Ishikawa (cell line): ENCODE results near the gene MAP4K3.

Experiments used
- CEBPB ChIP-seq: IDR thresholded peaks from 2 replicates; pipeline ENCODE4 v1.6.1; 2012
- CREB1 ChIP-seq: IDR thresholded peaks from 2 replicates; pipeline ENCODE4 v1.6.1; 2012; ENCODE audit warnings: low read depth
- EGR1 ChIP-seq: IDR thresholded peaks from 2 replicates; pipeline ENCODE4 v1.6.1; 2012
- EP300 ChIP-seq: IDR thresholded peaks from 2 replicates; pipeline ENCODE4 v1.6.1; 2012; ENCODE audit warnings: borderline replicate concordance
- FOXM1 ChIP-seq: IDR thresholded peaks from 2 replicates; pipeline ENCODE4 v1.6.1; 2012; ENCODE audit warnings: low read depth, borderline replicate concordance
- NFIC ChIP-seq: IDR thresholded peaks from 2 replicates; pipeline ENCODE4 v1.6.1; 2012
- RAD21 ChIP-seq: IDR thresholded peaks from 2 replicates; pipeline ENCODE4 v1.6.1; 2012; ENCODE audit warnings: low read depth
- TAF1 ChIP-seq: IDR thresholded peaks from 2 replicates; pipeline ENCODE4 v1.6.1; 2012; ENCODE audit warnings: low read depth, mild to moderate bottlenecking
- TCF12 ChIP-seq: IDR thresholded peaks from 2 replicates; pipeline ENCODE4 v1.6.1; 2012; ENCODE audit warnings: low read depth
- TEAD4 ChIP-seq: IDR thresholded peaks from 2 replicates; pipeline ENCODE4 v1.6.1; 2012
- YY1 ChIP-seq: IDR thresholded peaks from 2 replicates; pipeline ENCODE4 v1.6.1; 2012; ENCODE audit warnings: low read depth
- ZBTB7A ChIP-seq: IDR thresholded peaks from 2 replicates; pipeline ENCODE4 v1.6.1; 2012; ENCODE audit warnings: low read depth
- TF ChIP-seq, protein P1 (sequence below): IDR thresholded peaks from 2 replicates; pipeline ENCODE4 v1.6.1; 2012; ENCODE audit warnings: low read depth, mild to moderate bottlenecking
- TF ChIP-seq, protein P2 (sequence below): IDR thresholded peaks from 2 replicates; pipeline ENCODE4 v1.6.1; 2012
- TF ChIP-seq, protein P3 (sequence below): IDR thresholded peaks from 2 replicates; pipeline ENCODE4 v1.6.1; 2012

Gene MAP4K3

DNA sequence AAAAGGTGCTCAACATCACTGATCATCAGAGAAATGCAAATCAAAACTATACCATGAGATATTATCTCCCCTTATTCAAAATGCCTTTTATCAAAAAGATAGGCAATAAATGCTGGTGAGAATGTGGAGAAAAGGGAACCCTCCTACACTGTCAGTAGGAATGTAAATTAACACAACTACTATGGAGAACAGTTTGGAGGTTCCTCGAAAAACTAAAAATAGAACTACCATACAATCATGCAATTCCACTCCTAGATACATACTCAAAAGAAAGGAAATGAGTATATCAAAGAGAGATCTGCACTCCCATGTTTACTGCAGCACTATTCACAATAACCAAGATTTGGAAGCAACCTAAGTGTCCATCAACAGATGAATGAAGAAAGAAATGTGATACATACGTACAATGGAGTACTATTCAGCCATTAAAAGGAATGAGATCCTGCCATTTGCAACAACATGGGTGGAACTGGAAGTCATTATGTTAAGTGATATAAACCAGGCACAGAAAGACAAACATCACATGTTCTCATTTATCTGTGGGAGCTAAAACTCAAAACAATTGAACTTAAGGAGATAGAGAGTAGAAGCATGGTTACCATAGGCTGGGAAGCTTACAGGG, 63.8 kb downstream of the MAP4K3 start:
- TF ChIP-seq, protein P1, sequence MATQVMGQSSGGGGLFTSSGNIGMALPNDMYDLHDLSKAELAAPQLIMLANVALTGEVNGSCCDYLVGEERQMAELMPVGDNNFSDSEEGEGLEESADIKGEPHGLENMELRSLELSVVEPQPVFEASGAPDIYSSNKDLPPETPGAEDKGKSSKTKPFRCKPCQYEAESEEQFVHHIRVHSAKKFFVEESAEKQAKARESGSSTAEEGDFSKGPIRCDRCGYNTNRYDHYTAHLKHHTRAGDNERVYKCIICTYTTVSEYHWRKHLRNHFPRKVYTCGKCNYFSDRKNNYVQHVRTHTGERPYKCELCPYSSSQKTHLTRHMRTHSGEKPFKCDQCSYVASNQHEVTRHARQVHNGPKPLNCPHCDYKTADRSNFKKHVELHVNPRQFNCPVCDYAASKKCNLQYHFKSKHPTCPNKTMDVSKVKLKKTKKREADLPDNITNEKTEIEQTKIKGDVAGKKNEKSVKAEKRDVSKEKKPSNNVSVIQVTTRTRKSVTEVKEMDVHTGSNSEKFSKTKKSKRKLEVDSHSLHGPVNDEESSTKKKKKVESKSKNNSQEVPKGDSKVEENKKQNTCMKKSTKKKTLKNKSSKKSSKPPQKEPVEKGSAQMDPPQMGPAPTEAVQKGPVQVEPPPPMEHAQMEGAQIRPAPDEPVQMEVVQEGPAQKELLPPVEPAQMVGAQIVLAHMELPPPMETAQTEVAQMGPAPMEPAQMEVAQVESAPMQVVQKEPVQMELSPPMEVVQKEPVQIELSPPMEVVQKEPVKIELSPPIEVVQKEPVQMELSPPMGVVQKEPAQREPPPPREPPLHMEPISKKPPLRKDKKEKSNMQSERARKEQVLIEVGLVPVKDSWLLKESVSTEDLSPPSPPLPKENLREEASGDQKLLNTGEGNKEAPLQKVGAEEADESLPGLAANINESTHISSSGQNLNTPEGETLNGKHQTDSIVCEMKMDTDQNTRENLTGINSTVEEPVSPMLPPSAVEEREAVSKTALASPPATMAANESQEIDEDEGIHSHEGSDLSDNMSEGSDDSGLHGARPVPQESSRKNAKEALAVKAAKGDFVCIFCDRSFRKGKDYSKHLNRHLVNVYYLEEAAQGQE: no peak
- TF ChIP-seq, protein P2, sequence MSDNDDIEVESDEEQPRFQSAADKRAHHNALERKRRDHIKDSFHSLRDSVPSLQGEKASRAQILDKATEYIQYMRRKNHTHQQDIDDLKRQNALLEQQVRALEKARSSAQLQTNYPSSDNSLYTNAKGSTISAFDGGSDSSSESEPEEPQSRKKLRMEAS: no peak
- TF ChIP-seq FOXM1: no peak

DNA sequence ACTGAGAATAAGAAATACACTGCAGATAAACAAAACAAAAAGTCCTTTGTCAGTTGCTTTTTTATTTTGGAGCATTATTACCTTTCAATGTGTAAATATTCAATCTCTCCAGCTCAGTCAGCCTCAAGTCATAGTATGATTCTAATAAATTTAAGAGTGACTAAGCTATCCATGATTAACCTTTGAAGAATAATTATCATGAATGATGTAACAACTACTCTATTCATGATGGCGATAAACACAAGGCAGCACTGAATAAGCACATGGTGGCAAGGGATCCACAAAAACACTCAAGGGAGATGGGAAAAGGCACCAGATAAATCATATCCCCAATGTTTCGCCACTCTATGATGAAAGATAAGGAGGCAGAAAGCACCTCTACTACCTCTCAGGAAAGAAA, 67.0 kb downstream of the MAP4K3 start:
- TF ChIP-seq, protein P3, sequence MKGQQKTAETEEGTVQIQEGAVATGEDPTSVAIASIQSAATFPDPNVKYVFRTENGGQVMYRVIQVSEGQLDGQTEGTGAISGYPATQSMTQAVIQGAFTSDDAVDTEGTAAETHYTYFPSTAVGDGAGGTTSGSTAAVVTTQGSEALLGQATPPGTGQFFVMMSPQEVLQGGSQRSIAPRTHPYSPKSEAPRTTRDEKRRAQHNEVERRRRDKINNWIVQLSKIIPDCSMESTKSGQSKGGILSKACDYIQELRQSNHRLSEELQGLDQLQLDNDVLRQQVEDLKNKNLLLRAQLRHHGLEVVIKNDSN: no peak
- TF ChIP-seq YY1: no peak
- no peak for TF ChIP-seq CREB1
- no peak for TF ChIP-seq NFIC
- no peak for TF ChIP-seq ZBTB7A
- TF ChIP-seq, protein P2: no peak
- TF ChIP-seq, protein P1: no peak
- no peak for TF ChIP-seq CEBPB
- no peak for TF ChIP-seq TAF1
- no peak for TF ChIP-seq TCF12
- TF ChIP-seq RAD21: no peak
- no peak for TF ChIP-seq EP300

DNA sequence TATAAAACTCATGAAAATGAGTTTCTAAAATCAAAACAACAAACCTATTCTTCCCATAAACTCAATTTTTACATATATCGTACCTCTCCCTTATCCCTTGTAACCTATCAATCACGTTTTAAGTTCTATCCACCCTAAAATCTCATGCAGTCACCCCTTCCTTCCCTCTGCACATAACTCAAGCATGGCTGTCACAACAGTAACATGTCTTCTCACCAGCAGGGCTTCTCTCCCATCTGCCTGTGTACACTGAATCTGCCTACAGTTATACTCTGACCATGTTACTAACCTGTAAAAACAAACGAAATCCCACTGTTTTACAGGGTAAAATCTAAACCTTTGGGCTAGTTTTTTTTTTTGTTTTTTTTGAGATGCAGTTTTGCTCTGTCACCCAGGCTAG, 68.2 kb downstream of the MAP4K3 start:
- TF ChIP-seq, protein P2: no peak
- TF ChIP-seq CREB1: no peak
- TF ChIP-seq NFIC: no peak
- TF ChIP-seq TAF1: no peak
- no peak for TF ChIP-seq TCF12
- no peak for TF ChIP-seq RAD21
- TF ChIP-seq EP300: no peak

DNA sequence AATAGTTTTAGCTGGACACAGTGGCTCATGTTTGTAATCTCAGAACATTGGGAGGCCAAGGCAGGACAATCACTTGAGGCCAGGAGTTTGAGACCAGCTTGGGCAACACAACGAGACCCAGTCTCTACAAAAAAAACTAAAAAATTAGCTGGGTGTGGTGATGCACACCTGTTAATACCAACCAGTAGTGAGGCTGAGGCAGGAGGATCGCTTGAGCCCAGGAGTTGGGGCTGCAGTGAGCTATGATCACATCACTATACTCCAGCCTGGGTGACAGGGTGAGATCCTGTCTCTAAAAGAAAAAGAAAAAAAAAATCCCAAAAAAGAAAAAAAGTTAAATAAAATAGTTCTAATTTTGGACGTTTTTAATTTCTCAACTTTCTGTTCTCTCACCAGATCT, 68.7 kb downstream of the MAP4K3 start:
- TF ChIP-seq FOXM1 (no peak), RAD21 (no peak), ZBTB7A (no peak), YY1 (no peak), CREB1 (no peak), TEAD4 (no peak), TAF1 (no peak), CEBPB (no peak), EP300 (no peak), EGR1 (no peak), NFIC (no peak), TCF12 (no peak)
- TF ChIP-seq, protein P3: no peak
- TF ChIP-seq, protein P1: no peak
- TF ChIP-seq, protein P2: no peak
